Measurements from ENCODE around the gene CDIP1.

- TF ChIP-seq NFRKB (IDR thresholded peaks at IDR 0.05) = no peak
- no peak for TF ChIP-seq ELF4 (IDR thresholded peaks at IDR 0.05)
- TF ChIP-seq FOXK2 (IDR thresholded peaks at IDR 0.05) = no peak
- no peak for TF ChIP-seq SP1 (IDR thresholded peaks at IDR 0.05)
- TF ChIP-seq BHLHE40 (IDR thresholded peaks at IDR 0.05; ENCODE audit: borderline replicate concordance) = no peak
- TF ChIP-seq ZNF384 (IDR thresholded peaks at IDR 0.05) = no peak
- TF ChIP-seq CTBP1 (IDR thresholded peaks at IDR 0.05; ENCODE audit: borderline replicate concordance) = no peak
- no peak for TF ChIP-seq SUZ12 (IDR thresholded peaks at IDR 0.05)
- TF ChIP-seq FOXA1 (IDR thresholded peaks at IDR 0.05) = no peak
- no peak for TF ChIP-seq FOXM1 (IDR thresholded peaks at IDR 0.05; ENCODE audit: borderline replicate concordance)
These were observed 41.7 kb upstream of the CDIP1 start for GRCh38 chr16:4580250-4580649.
